GM18873 (cell line): ENCODE measurements around the gene PLEKHA1.

Source experiments
- ATAC-seq: cut with Tn5 transposase; IDR thresholded peaks from one replicate; pipeline ENCODE4 v1.9.1; 2021; ENCODE audit warnings: mild to moderate bottlenecking, moderate library complexity, moderate number of reproducible peaks; ENCODE audit not compliant: unreplicated experiment, low FRiP score

Gene PLEKHA1

DNA sequence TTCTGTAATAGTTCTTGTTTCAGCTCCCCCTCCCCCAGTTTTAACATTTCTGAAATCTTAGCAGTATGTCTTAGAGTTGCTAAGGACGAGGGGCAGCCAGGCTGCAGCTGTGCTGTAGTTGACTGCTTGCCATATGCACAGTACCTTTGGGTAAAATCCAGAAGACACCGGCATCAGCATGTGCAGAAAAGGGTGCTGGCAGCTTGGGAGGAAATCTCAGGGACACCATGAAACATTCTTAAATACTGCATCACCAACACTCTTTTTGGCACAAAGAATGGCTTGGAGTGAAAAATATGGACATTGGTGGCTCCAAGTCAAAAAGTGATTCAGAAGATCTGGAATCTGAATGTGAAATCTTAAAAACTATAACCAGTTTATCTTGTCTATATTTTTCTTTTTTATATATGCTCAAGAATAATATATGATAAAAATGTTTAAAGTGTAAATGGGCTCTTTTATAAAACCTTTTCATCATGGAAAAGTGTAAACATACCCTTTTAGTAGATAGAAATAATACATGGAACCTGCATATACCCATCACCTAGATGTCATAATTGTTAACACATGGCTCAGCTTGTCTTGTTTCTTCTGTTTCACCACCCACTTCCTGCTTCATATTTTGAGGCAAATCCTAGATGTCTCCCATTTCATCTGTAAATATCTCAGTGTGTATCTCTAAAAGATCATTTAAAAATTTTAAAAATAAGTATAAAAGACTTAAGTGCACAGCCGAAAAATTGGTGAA is 45.5 kb downstream of the PLEKHA1 start:
- ATAC-seq = no peak

DNA sequence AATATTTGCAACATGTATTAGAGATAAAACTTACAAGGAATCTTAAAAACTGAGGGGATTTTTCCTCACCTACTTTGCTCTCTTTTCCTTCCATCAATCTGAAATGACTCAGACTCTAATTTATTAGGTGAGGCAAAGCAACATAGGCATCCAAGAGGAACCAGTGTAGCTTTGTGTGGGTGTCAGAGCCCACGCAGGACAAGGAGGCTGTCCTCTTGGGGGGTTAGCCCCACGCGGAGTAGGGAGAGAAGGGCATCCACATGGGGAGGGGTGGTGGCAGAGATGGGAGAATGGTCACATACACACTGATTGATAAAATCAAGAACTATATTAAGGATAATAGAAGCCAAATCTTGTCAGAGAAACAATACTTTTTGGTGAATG is 46.1 kb downstream of the PLEKHA1 start:
- ATAC-seq = no peak

DNA sequence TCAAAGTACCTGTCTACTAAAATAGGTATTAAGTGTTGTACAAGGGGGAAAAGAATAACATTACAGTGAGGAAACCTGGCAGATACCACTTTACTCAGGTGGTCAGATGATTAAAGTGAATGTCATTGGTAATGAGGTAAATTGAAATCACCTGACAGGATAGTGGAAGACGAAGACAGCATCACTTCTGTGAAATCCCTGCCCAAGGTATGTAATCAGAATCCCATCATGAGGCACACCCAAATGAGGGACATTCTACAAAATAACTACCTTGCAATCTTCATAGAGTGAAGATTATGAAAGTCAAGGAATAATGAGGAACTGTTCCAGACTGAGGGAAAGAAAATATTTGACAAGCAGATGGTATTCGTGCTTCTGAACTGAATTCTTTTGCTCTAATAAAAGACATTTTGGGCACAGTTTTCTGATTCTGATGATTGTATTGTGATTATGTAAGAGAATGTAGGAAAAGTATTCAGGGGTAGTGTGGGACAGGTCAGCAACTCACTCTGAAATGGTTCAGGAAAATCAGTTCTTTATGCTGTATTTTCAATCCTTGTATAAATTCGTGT is 46.6 kb downstream of the PLEKHA1 start:
- no peak for ATAC-seq

DNA sequence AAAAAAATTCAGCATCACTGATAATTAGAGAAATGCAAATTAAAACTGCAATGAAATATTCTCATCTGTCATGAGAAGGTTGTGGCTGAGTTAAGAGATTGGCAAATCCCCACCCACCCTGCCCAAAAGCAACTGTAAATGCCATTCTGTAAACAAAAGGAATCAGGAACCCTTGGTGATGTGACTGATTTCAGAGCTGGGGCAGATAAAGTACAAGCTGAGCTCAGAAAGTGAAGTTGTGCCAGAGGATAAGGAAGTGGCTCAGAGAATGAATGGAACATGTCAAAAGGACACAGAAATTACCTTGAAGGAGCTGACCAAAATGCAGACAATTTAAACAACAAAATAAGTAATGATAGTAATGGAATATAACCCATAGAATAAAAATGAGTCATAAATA is 47.2 kb downstream of the PLEKHA1 start:
- no peak for ATAC-seq

DNA sequence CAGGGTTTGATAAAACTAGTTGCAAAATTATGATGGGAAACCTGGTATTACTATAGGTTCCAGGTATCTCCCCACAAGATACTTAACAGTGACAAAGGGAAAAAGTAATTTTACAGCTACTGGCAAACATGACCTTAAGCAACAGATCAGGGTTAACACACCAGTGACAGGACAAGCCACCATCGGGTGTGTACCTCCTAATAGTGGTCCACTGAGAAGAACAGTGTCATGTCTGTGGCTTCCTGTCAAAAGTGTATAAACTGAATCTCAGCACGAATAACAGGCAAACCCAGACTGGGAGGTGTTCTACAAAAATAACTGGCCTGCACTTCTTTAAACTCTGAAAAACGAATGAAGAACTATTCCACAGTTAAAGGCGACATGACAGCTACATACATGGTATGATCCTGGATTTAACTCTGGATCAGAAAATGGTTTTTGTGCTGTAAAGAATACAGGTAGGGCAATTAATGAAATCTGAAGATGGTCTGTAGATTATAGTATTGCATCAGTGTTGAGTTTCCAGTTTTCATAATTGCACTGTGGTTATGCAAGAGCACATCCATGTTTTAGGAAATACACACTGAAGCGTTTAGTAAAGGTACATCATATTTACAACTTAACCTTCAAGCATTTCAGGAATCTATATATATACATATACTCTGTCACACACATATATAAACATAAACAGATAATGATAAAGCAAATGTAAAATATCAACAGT is 47.9 kb downstream of the PLEKHA1 start:
- ATAC-seq = no peak

DNA sequence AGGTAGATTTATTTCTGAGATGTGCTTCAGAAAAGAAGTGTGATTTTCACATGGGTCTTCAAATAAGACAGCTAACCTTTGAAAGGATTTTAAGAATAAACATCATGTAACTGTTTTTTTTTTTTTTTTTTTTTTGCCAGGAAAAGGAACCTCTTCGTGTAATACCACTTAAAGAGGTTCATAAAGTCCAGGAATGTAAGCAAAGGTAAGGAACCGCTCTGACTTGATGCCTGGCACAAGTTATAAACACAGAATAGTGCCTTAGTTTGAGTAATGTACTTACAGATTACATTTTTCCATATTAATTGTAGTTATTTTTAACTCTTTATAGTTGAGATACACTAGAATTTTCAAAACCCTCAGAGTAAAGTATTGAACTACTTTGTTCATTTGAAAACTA is 49.6 kb downstream of the PLEKHA1 start:
- ATAC-seq = no peak

DNA sequence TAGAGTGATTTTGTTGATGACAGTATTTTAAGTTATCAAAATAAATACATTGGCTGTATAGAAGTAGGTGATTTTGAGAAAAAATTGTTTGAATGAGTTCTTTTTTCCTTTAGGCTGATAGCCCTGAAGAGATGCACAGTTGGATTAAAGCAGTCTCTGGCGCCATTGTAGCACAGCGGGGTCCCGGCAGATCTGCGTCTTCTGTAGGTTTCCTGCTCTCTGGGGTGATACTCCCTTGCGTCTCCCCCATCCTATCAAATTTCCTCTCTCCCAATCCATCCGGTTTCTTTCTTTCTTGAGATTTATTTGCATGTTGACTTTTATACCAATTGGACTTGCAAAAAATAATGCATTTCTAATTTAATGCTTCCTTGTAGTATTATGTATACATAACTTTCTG is 52.3 kb downstream of the PLEKHA1 start:
- ATAC-seq = no peak

DNA sequence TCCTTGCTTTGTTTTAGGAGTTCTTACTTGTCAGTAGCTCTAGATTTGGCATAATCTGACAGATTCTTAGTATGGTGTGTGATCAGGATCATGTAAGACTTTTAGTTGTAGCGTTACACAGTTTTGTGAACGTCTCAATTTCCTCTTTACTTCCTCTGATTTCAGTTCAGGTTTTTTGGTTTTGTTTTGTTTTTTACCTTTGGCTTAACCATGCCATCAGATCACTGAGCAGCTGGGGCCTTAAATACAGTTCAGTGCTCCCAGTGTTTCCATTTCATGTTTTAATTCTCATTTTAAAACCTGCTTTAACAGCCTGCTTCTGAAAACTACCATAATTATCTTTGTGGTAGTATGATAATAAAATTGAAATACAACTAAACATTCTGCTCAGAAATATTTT is 52.8 kb downstream of the PLEKHA1 start:
- ATAC-seq = no peak

DNA sequence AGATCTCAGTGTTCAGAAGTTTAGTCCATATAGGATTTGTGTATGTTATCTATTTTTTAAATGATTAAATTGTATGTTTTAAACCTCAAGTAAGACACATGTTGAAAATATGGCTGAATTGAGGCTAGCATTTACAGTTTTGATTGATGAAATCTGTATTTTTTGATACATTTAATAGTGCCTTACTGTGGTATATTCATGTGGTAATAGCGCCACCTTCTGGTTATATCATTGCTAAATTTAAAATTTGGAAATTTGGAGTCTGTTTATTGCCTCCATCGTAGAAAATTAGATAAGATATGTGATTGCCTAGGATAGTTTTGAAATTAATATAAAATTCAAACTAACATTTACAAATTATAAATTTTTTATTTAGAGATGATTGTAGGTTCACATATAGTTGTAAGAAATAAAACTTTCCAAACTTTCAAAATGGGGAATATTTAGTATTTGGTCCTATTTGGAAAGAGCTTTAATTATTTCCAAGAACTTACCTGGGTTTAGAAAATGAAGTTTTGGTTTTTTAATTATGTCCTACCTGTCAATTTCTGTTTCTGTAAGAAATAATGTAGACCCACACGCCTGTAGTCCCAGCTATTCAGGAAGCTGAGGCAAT is 60.8 kb downstream of the PLEKHA1 start:
- no peak for ATAC-seq

DNA sequence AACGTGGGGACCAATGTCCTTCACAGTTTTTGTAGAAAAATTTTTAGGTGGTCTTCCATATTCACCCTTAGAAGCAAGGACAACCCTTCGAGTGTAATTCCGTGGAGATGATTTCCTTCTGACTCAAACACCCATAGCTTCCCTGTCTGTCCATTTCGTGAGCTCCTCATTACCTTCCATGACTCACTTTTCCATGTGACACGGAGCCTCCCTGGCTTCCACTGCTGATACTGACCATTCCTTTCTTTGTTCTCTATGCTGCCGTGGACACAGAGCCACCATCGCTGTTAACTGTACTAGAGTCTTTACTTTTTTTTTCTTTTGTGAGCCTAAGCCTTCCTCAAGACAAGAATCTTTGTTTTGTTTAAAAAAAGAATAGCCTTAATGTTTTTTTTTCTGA is 67.5 kb downstream of the PLEKHA1 start:
- no peak for ATAC-seq

DNA sequence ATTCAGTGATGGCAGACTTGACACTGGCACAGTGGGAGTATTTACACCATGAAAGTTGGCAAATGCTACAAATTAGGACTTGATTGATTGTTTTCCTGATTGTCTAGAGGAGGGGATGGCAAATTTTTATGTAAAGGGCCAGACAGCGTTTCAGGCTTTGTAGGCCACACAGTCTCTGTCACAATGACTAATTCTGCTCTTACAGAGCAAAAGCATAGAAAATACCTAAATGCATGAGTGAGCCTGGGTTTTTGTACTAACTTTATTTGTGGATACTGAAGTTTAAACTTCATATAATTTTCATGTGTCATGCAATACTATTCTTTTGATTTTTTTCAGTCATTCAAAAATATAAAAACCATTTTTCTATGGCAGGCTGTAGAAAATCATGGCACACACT is 71.0 kb downstream of the PLEKHA1 start:
- ATAC-seq = no peak

DNA sequence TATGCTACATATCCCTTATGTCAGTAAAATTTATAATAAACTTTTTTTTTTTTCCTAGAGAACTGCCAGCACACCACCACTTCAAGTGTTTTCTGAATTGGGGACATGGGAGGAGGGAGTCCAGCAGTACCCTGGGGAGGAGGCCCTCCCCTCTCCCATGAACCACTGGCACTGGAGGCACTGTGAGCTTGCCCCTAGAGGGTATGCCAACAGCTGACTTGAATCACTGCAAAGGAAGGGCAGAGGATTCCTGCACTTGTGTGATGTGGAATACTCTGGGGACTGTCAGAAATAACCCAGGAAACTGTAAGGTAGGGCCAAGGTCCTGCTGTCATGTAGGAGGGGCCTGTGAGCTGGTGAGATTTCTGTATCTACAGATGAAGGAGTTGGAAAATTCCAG is 71.4 kb downstream of the PLEKHA1 start:
- ATAC-seq = no peak

DNA sequence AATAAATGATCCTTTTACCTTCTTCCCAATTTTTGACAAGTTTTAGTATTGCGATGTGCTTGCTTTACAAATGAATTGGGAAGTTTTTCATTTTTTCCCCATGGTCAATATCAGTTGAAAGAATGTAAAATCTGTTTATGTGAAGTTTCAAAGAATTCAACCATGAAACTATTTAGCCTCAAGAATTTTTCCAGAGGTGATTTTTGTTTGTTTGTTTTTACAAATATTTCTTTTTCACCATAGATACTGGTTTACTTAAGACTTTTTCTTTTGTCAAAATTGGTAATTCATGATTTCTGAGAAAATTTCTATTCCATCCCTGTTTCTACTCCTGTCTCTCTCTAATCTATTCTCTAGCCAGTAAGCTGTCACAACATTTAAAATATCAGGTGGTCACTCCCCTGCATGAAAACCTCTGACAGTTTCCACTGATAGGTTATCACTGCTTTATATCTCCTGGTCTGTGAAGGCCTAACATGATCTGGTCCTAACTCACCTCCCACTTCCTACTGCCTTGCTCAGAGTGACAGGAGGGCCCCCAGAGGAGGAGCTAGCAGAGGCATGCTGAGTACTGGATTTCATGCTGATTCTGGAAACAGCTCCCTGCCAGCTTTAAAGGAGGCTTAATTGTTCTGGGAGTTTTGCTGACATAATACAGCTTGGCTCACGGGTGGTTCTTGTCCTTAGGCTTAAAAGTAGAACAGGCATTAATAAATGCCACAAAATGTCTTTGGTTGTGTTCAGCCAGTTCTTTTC is 72.3 kb downstream of the PLEKHA1 start:
- no peak for ATAC-seq

DNA sequence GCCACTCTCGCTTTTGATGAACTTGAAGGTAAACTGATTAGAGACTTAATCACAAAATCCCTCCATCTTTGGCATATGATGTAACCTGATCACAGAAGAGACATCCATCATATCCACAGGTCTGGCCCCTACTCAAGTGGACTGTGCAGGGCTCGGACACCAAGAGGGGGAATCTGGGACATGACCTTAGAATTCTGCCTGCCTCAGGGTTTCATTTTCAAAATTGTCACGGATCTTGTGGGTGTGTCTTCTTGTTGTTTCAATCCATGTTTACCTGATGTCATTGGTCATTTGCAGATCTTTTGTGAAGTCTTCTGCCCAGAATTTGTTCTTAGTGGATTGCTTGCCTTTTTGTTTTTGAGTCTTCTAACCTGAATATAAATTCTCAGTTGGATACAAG is 74.1 kb downstream of the PLEKHA1 start:
- no peak for ATAC-seq

DNA sequence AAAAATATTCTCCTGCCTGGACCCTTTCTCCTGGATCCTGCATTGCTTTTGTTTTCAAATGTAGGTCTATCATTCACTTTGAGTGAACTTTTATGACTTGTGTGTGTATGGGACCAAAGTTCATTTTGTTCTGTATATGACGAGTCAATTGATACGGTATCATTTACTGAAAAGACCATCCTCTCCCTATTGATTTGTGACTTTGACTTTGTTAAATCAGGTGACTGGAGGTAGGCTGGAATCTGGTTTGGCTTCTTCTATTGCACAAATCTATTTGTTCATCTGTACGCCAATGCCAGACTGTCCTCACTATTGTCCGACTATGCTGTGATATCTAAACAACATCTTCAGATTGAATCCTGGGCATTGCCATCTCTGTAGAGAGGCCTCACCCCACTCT is 74.6 kb downstream of the PLEKHA1 start:
- no peak for ATAC-seq

DNA sequence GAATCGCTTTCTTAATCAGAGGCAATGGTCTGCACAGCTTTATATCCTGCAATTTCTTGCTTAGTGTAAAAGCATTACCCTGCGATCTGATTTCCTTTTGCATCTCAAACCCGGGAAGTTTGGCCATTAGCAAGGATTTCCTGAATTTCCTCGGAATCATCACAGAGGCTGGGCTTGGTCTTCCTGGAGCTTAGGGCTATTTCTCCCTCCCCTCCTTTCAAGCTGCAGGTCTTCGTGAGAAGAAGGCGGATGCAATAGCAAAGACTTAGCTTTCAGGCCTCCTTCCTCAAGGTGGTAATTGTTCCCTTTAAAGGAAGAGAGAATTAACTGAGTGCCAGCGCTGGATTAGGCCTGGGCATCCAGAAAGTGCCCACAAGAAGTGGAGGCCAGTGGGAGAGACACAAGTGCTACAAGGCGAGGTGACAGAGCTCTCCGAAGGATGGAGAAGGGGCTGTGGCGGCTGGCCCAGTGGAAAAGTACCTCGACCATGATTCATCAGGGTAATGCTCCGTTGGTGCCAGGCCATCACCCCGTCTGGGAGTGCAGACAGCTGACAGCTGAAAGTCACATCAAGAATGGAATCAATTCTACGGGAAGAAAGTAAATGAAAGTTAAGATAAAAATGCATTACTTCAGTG is 76.0 kb downstream of the PLEKHA1 start:
- no peak for ATAC-seq

DNA sequence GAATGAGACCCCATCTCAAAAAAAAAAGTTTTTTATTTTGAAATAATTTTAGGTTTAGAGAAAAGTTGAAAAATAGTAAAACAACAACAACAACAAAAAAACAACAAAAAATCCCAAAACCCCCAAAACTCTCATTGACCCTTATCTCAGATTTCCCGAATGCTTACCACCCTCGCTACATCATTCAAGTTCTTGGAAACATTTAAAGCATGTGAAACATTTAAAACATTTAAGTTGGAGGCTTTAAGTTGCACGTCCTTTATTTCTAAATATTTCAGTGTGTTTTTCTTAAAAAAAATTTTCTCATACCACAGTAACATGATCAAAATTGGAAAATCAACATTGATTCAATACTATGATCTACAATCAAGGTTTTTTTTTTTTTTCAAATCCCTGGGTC is 79.6 kb downstream of the PLEKHA1 start:
- ATAC-seq = no peak

DNA sequence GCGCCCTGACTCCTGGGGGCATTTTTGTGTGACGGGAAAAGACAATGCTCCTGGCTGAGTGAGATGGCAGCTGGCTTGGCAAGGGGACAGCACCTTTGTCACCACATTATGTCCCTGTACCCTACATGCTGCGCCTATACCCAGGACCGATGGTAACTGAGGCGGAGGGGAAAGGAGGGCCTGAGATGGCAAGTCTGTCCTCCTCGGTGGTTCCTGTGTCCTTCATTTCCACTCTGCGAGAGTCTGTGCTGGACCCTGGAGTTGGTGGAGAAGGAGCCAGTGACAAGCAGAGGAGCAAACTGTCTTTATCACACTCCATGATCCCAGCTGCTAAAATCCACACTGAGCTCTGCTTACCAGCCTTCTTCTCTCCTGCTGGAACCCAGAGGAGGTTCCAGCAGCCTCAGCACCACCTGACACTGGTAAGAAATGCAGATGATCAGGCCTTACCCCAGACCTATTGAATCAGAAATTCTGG is 80.1 kb downstream of the PLEKHA1 start, which contains the start of gene ARMS2:
Gene ARMS2, plus strand, starts transcription at position 51 of the 478 bp plus-strand sequence. Its CDS starts 75 bp downstream, at position 126.
- ATAC-seq = no peak

DNA sequence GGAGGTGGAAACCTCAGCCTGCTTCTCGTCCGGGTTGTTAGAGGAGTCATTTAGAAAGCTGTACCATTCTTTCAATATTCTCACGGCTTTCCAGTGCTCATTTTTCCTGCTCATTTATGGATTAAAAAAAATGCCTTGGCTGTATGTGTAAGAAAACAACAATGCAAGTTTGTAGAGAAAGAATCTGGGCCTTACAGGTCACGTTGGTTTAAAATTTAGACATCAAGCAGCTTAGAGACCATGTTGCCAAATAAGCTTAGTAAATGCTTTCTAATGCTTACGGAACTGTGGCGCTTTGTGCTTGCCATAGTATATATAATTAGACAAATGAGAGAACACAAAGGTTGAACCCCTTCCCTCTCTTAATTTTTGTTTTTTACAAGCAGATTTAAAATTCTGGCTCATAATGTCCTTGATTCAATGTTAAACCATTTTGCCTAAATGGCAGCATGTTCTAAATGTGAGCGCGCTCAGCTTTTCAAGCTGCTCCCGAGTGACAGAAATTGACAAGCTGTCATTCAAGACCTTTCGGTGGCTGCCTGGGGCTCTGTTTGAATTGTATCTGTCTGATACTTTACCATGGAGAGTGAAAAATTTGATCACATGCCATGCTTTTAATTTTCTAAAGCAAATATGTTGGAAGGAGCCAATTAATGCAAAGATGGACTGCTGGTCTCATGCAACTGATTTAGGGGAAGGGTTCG is 81.0 kb downstream of the PLEKHA1 start:
- ATAC-seq = no peak
